Keratinocyte (primary cell): Measurements from ENCODE around the gene ZNF474.

Source experiments
- CTCF ChIP-seq, 3 experiments: IDR thresholded peaks in 1 of 3; conservative IDR thresholded peaks in 1 of 3; optimal IDR thresholded peaks in 1 of 3; 2 replicates in 2 of 3; 3 replicates in 1 of 3; pipeline versions ENCODE3 to v1.5.1; 2011; ENCODE audit warnings: low read length in 3 of 3, mild to moderate bottlenecking in 3 of 3, moderate library complexity in 2 of 3, control low read depth in 1 of 3, inconsistent platforms in 1 of 3; ENCODE audit not compliant: insufficient read depth in 2 of 3; ENCODE audit errors: extremely low read depth in 1 of 3
- EZH2 ChIP-seq: IDR thresholded peaks from one replicate; pipeline ENCODE4 v1.6.1; 2012; ENCODE audit warnings: inconsistent platforms, mild to moderate bottlenecking, low read length, moderate library complexity

GRCh38 chr5:122101636-122102285 is 27.6 kb upstream of the ZNF474 start:
- TF ChIP-seq CTCF (optimal IDR thresholded peaks at IDR 0.05 in 1 of 3, IDR thresholded peaks at IDR 0.05 in 1 of 3, conservative IDR thresholded peaks at IDR 0.05 in 1 of 3; ENCODE audit: extremely low read depth in 1 of 3, insufficient read depth in 2 of 3, low read length in 3 of 3): peak in 2 of 3 experiments; percentile 43 to 52
- no peak for TF ChIP-seq EZH2
